Activated CD4-positive, CD25-positive, alpha-beta regulatory T cell treated with anti-CD3 and anti-CD28 coated beads, Interleukin-2, amount 50 U/mL, for 72 hours (primary cell): ENCODE measurements around the gene SELENON.

Source experiments
- DNase-seq: peaks from one replicate; pipeline ENCODE4 v3.0.0; 2021

The SELENON gene

GRCh38 chr1:25794325-25794724 lies 5.7 kb upstream of the SELENON start:
- no peak for DNase-seq

GRCh38 chr1:25795211-25795610 lies 4.8 kb upstream of the SELENON start:
- DNase-seq = no peak

GRCh38 chr1:25795946-25796810 lies 3.8 kb upstream of the SELENON start:
- DNase-seq = no peak

GRCh38 chr1:25796811-25797458 lies 3.1 kb upstream of the SELENON start:
- peak; percentile 79 for DNase-seq

GRCh38 chr1:25797939-25798338 lies 2.1 kb upstream of the SELENON start:
- DNase-seq = no peak

- DNase-seq = no peak
Observed at GRCh38 chr1:25798666-25799351, 1.2 kb upstream of the SELENON start.

- DNase-seq = no peak
Observed at GRCh38 chr1:25799352-25799934, 550 bp upstream of the SELENON start.

GRCh38 chr1:25800703-25801377 lies 847 bp downstream of the SELENON start:
- no peak for DNase-seq

- no peak for DNase-seq
Observed at GRCh38 chr1:25802915-25803314, 2.9 kb downstream of the SELENON start.

GRCh38 chr1:25803368-25803767 lies 3.4 kb downstream of the SELENON start:
- DNase-seq = no peak

GRCh38 chr1:25804244-25804963 lies 4.4 kb downstream of the SELENON start:
- DNase-seq = no peak

GRCh38 chr1:25804964-25805862 lies 5.2 kb downstream of the SELENON start:
- no peak for DNase-seq

GRCh38 chr1:25805863-25806225 lies 5.9 kb downstream of the SELENON start:
- DNase-seq = no peak

- DNase-seq = no peak
Observed at GRCh38 chr1:25806418-25806817, 6.4 kb downstream of the SELENON start.

- no peak for DNase-seq
Observed at GRCh38 chr1:25807480-25808390, 7.7 kb downstream of the SELENON start.

- DNase-seq = no peak
Observed at GRCh38 chr1:25808481-25809244, 8.7 kb downstream of the SELENON start.

GRCh38 chr1:25809283-25809926 lies 9.4 kb downstream of the SELENON start:
- DNase-seq = no peak

- DNase-seq = no peak
Observed at GRCh38 chr1:25809929-25810328, 9.9 kb downstream of the SELENON start.
